OCI-LY7 (cell line): Measurements from ENCODE around the gene MERTK. TPM values are rescaled to one million over a fixed set of nuclear protein-coding genes. Genes with fewer than 3 reads are reported as not detected.

ENCODE experiments used
- BruUV-seq: library from RNA; stranded (reverse); fragments of 400-500 nt; replicated peaks from 2 replicates; lab custom pipeline; 2021; lab: Mats Ljungman, UMichigan
- CTCF ChIA-PET: fragments of 300-600 bp; sonication (Branson Sonifier 250); formaldehyde crosslinking; loops from one replicate; lab custom pipeline; 2022; ENCODE audit warnings: antibody characterized with exemption; ENCODE audit not compliant: unreplicated experiment; lab: Charles Lee
- POLR2A ChIA-PET: fragments of 300-600 bp; sonication (Branson Sonifier 250); formaldehyde crosslinking; loops from one replicate; lab custom pipeline; 2022; ENCODE audit warnings: antibody characterized with exemption; lab: Charles Lee
- DNase-seq: peaks from one replicate; pipeline ENCODE4 v3.0.0-alpha.2; 2015; ENCODE audit warnings: low spot score
- H2AFZ ChIP-seq: fragments of 200-600 bp; sonication (generic), shearing (Covaris generic); 2 replicates; pipeline ENCODE4 v1.6.1; 2014; ENCODE audit warnings: mild to moderate bottlenecking, antibody characterized with exemption, low read length, moderate library complexity
- H3K27ac ChIP-seq: fragments of 200-600 bp; sonication (generic); 2 replicates; pipeline ENCODE4 v1.5.1; 2014; ENCODE audit warnings: mixed run types, low read depth, mild to moderate bottlenecking, moderate library complexity, low read length, inconsistent platforms; ENCODE audit not compliant: poor library complexity, severe bottlenecking
- H3K36me3 ChIP-seq: fragments of 200-600 bp; sonication (generic); 2 replicates; pipeline ENCODE4 v1.6.1; 2014; ENCODE audit warnings: mild to moderate bottlenecking, antibody characterized with exemption, low read length, moderate library complexity, mixed read lengths; ENCODE audit not compliant: insufficient read depth
- H3K4me1 ChIP-seq: fragments of 200-600 bp; sonication (generic); 2 replicates; pipeline ENCODE4 v1.5.1; 2014; ENCODE audit warnings: mild to moderate bottlenecking, low read length; ENCODE audit not compliant: insufficient read depth, poor library complexity, severe bottlenecking
- H3K4me2 ChIP-seq: fragments of 200-600 bp; sonication (generic); 2 replicates; pipeline ENCODE4 v1.6.1; 2014; ENCODE audit warnings: mild to moderate bottlenecking, low read length
- H3K4me3 ChIP-seq: fragments of 200-600 bp; sonication (generic); 2 replicates; pipeline ENCODE4 v1.5.1; 2014; ENCODE audit warnings: mild to moderate bottlenecking, low read depth, low read length; ENCODE audit not compliant: poor library complexity, severe bottlenecking
- H3K79me2 ChIP-seq: fragments of 200-600 bp; sonication (generic); 2 replicates; pipeline ENCODE4 v1.6.1; 2016; ENCODE audit warnings: low read depth, mild to moderate bottlenecking, low read length, moderate library complexity, mixed read lengths; ENCODE audit not compliant: insufficient read depth
- H3K9me2 ChIP-seq: fragments of 200-600 bp; sonication (generic); 2 replicates; pipeline ENCODE4 v1.6.1; 2016; ENCODE audit warnings: mild to moderate bottlenecking, low read length, mixed read lengths; ENCODE audit not compliant: insufficient read depth
- H3K9me3 ChIP-seq: fragments of 200-600 bp; sonication (generic); 2 replicates; pipeline ENCODE4 v1.6.1; 2014; ENCODE audit warnings: mild to moderate bottlenecking, mixed run types, low read length, mixed read lengths
- H4K20me1 ChIP-seq: fragments of 200-600 bp; sonication (generic); 2 replicates; pipeline ENCODE4 v1.6.1; 2014; ENCODE audit warnings: mild to moderate bottlenecking, antibody characterized with exemption, low read length, moderate library complexity, mixed read lengths; ENCODE audit not compliant: insufficient read depth
- CTCF ChIP-seq: fragments of 200-600 bp; sonication (generic); conservative IDR thresholded peaks from 2 replicates; pipeline ENCODE4 v1.5.1; 2014; ENCODE audit warnings: mild to moderate bottlenecking, antibody characterized with exemption, low read length, moderate library complexity, mixed read lengths
- EZH2phosphoT487 ChIP-seq: fragments of 200-600 bp; sonication (generic); IDR thresholded peaks from 2 replicates; pipeline ENCODE4 v1.6.1; 2018; ENCODE audit warnings: low read depth, borderline replicate concordance, mild to moderate bottlenecking, mixed run types, antibody characterized with exemption, low read length, moderate library complexity, mixed read lengths
- intact Hi-C: fragments of 100-400 bp; cut with micrococcal nuclease; formaldehyde crosslinking; loops from one replicate; pipeline ENCODE4 v1.10.0; 2022; ENCODE audit not compliant: unreplicated experiment
- total RNA-seq, 2 experiments: library from RNA; depleted of rRNA in 1 of 2; stranded (reverse); fragments of >200 nt in 1 of 2; shearing (Covaris generic) in 1 of 2; gene quantifications; 2 replicates each; pipeline ENCODE4 v1.2.3, GENCODE V29; 2014 to 2022

Gene MERTK
- total RNA-seq, 2 experiments from 2014 or later = 0.38 TPM; not detected in 1

- H3K9me2 ChIP-seq = no peaks in the 10 kb centered on the region
- DNase-seq = no peak
- intact Hi-C loops = no loop called here
- no peak overlapping the region for H3K27ac ChIP-seq
- no peak overlapping the region for H2AFZ ChIP-seq
- H3K36me3 ChIP-seq = no peaks in the 10 kb centered on the region
- no peaks in the 10 kb centered on the region for H3K79me2 ChIP-seq
- H3K4me1 ChIP-seq = peaks cover 28% of the 10 kb centered on the region
- no peaks in the 10 kb centered on the region for H3K9me3 ChIP-seq
- CTCF ChIA-PET = no interaction called here
- POLR2A ChIA-PET = interaction anchor here (0.5 kb wide), 1 partner anchor 614 kb away, joined by 5 read pairs; no protein-coding TSS in a partner anchor
- BruUV-seq = no TSS peak
- no peak overlapping the region for H3K4me3 ChIP-seq
- H3K4me2 ChIP-seq = peak overlapping the region; percentile 59; the same call in 1 of the 2 replicates
- no peaks in the 10 kb centered on the region for H4K20me1 ChIP-seq
- TF ChIP-seq CTCF (no peak), EZH2phosphoT487 (no peak)
Measured at GRCh38 chr2:112001942-112002341, 103.5 kb downstream of the MERTK start.

- H3K79me2 ChIP-seq = no peaks in the 10 kb centered on the region
- intact Hi-C loops = no loop called here
- no peak overlapping the region for H3K4me3 ChIP-seq
- TF ChIP-seq EZH2phosphoT487 = no peak
- TF ChIP-seq CTCF = no peak
- no peaks in the 10 kb centered on the region for H3K9me3 ChIP-seq
- POLR2A ChIA-PET = no interaction called here
- DNase-seq = no peak
- H2AFZ ChIP-seq = no peak overlapping the region
- no peak overlapping the region for H3K4me2 ChIP-seq
- H3K27ac ChIP-seq = no peak overlapping the region
- no TSS peak for BruUV-seq
- H4K20me1 ChIP-seq = no peaks in the 10 kb centered on the region
- CTCF ChIA-PET = no interaction called here
- no peaks in the 10 kb centered on the region for H3K36me3 ChIP-seq
- H3K4me1 ChIP-seq = peaks cover 28% of the 10 kb centered on the region
- H3K9me2 ChIP-seq = no peaks in the 10 kb centered on the region
Measured at GRCh38 chr2:112003576-112004252, 105.3 kb downstream of the MERTK start.

GRCh38 chr2:112004253-112004645 is 105.8 kb downstream of the MERTK start:
- H3K4me1 ChIP-seq = peaks cover 28% of the 10 kb centered on the region
- no peaks in the 10 kb centered on the region for H3K9me3 ChIP-seq
- no peaks in the 10 kb centered on the region for H3K79me2 ChIP-seq
- no peaks in the 10 kb centered on the region for H4K20me1 ChIP-seq
- no peak overlapping the region for H3K4me3 ChIP-seq
- no peaks in the 10 kb centered on the region for H3K36me3 ChIP-seq
- no TSS peak for BruUV-seq
- TF ChIP-seq EZH2phosphoT487 = no peak
- TF ChIP-seq CTCF = no peak
- H3K4me2 ChIP-seq = no peak overlapping the region
- DNase-seq = peak; percentile 52
- CTCF ChIA-PET = no interaction called here
- H3K27ac ChIP-seq = no peak overlapping the region
- no peak overlapping the region for H2AFZ ChIP-seq
- POLR2A ChIA-PET = no interaction called here
- no peaks in the 10 kb centered on the region for H3K9me2 ChIP-seq
- intact Hi-C loops = no loop called here
